ENCODE data around the gene GIT2. TPM values are rescaled to one million over a fixed set of nuclear protein-coding genes. Genes with fewer than 3 reads are reported as not detected.
A peak's percentile ranks its signal among the peaks of the same experiment; 100 is the strongest.

The GIT2 gene
- total and polyA plus RNA-seq, 2 of the 13 experiments (the other 11 are each of a cell fraction or from before 2014, with no cell fraction given), result 18.4 to 19.8 TPM

- TF ChIP-seq MXD4 (CRISPR knock-in tag; IDR thresholded peaks at IDR 0.05), result no peak; the same call in 1 of the 2 replicates
- TF ChIP-seq MIER3 (CRISPR knock-in tag; IDR thresholded peaks at IDR 0.05; ENCODE audit: borderline replicate concordance), result peak; percentile 89; the same call in 1 of the 2 replicates
- no peak for TF ChIP-seq ZNF34 (CRISPR knock-in tag; IDR thresholded peaks at IDR 0.05; ENCODE audit: borderline replicate concordance)
- TF ChIP-seq, protein P1, sequence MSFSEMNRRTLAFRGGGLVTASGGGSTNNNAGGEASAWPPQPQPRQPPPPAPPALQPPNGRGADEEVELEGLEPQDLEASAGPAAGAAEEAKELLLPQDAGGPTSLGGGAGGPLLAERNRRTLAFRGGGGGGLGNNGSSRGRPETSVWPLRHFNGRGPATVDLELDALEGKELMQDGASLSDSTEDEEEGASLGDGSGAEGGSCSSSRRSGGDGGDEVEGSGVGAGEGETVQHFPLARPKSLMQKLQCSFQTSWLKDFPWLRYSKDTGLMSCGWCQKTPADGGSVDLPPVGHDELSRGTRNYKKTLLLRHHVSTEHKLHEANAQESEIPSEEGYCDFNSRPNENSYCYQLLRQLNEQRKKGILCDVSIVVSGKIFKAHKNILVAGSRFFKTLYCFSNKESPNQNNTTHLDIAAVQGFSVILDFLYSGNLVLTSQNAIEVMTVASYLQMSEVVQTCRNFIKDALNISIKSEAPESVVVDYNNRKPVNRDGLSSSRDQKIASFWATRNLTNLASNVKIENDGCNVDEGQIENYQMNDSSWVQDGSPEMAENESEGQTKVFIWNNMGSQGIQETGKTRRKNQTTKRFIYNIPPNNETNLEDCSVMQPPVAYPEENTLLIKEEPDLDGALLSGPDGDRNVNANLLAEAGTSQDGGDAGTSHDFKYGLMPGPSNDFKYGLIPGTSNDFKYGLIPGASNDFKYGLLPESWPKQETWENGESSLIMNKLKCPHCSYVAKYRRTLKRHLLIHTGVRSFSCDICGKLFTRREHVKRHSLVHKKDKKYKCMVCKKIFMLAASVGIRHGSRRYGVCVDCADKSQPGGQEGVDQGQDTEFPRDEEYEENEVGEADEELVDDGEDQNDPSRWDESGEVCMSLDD (CRISPR knock-in tag; IDR thresholded peaks at IDR 0.05; ENCODE audit: borderline replicate concordance), result no peak
- TF ChIP-seq ZNF136 (CRISPR knock-in tag; IDR thresholded peaks at IDR 0.05; ENCODE audit: low read depth), result no peak; the same call in 1 of the 2 replicates
- TF ChIP-seq, protein P2, sequence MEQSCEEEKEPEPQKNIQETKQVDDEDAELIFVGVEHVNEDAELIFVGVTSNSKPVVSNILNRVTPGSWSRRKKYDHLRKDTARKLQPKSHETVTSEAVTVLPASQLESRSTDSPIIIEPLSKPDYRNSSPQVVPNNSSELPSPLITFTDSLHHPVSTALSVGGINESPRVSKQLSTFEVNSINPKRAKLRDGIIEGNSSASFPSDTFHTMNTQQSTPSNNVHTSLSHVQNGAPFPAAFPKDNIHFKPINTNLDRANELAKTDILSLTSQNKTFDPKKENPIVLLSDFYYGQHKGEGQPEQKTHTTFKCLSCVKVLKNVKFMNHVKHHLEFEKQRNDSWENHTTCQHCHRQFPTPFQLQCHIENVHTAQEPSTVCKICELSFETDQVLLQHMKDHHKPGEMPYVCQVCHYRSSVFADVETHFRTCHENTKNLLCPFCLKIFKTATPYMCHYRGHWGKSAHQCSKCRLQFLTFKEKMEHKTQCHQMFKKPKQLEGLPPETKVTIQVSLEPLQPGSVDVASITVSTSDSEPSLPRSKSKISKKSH (CRISPR knock-in tag; IDR thresholded peaks at IDR 0.05; ENCODE audit: borderline replicate concordance), result no peak
- TF ChIP-seq FOXA3 (CRISPR knock-in tag; IDR thresholded peaks at IDR 0.05), result peak; percentile 92
- TF ChIP-seq HNF4A (CRISPR knock-in tag; IDR thresholded peaks at IDR 0.05), result peak; percentile 65
- TF ChIP-seq AKAP8 (CRISPR knock-in tag; IDR thresholded peaks at IDR 0.05), result no peak
- TF ChIP-seq THAP11 (CRISPR knock-in tag; IDR thresholded peaks at IDR 0.05), result peak; percentile 52; the same call in 1 of the 2 replicates
- TF ChIP-seq KLF12 (CRISPR knock-in tag; IDR thresholded peaks at IDR 0.05; ENCODE audit: borderline replicate concordance), result no peak
- no peak for TF ChIP-seq ZNF3 (CRISPR knock-in tag; IDR thresholded peaks at IDR 0.05)
- peak; percentile 71 for TF ChIP-seq ZEB1 (IDR thresholded peaks at IDR 0.05; ENCODE audit: insufficient replicate concordance, low read depth)
- TF ChIP-seq ZNF747 (CRISPR knock-in tag; IDR thresholded peaks at IDR 0.05; ENCODE audit: borderline replicate concordance), result no peak
- no peak for TF ChIP-seq POLR2G (IDR thresholded peaks at IDR 0.05; ENCODE audit: low read depth, low read length)
- no peak for TF ChIP-seq XRCC5 (optimal IDR thresholded peaks at IDR 0.05; ENCODE audit: low read length)
- TF ChIP-seq ZNF570 (CRISPR knock-in tag; IDR thresholded peaks at IDR 0.05; ENCODE audit: borderline replicate concordance), result no peak
- no peak for TF ChIP-seq ZNF75D (CRISPR knock-in tag; IDR thresholded peaks at IDR 0.05; ENCODE audit: borderline replicate concordance)
- peak; percentile 67 for TF ChIP-seq ZFP1 (CRISPR knock-in tag; IDR thresholded peaks at IDR 0.05)
- TF ChIP-seq RBAK (CRISPR knock-in tag; IDR thresholded peaks at IDR 0.05), result no peak
- TF ChIP-seq PAWR (CRISPR knock-in tag; IDR thresholded peaks at IDR 0.05; ENCODE audit: borderline replicate concordance), result no peak
- no peak for TF ChIP-seq POLR2AphosphoS5 (IDR thresholded peaks at IDR 0.05; ENCODE audit: low read depth, low read length)
- TF ChIP-seq ZKSCAN1 (IDR thresholded peaks at IDR 0.05; ENCODE audit: low read length), result no peak
- peak; percentile 31; the same call in 1 of the 2 replicates for TF ChIP-seq LCORL (IDR thresholded peaks at IDR 0.05)
- TF ChIP-seq LCORL (CRISPR knock-in tag; IDR thresholded peaks at IDR 0.05), result peak; percentile 83
- TF ChIP-seq POGK (CRISPR knock-in tag; conservative IDR thresholded peaks at IDR 0.05), result no peak
Measured at GRCh38 chr12:110039085-110039807, 43.1 kb upstream of the GIT2 start (continued).

Data from HepG2 (cell line).